ENCODE data around the gene NRG4.

DNA sequence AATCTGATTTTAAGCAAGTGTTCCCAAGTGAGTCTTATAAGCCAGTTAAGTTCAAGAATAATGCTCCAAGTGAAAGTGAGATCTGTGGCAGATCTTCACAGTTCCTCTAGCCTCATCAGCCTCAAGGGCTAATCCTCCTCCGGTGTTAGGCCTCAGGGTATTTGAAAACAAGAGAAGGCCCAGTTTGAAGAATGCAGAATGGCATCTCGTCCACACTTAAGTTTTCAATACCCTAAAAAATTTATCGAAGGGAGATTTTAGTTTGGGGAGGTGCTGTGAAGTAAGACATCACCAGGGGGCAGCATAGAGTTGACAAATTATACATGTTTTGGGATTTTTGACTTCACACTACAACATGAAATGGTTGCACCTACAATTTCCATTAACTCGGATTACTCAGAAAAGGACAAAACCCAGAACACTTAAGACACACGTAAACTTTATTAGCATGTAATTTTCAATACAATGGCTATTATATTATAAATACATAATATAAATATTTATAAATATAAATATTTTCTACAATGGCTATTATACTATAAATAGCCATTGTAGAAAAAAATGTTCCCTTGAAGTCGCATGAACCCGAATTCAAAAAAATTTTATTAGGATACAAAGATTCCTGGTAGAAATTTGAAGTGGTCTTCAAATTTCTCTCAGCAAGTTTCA, 45.2 kb upstream of the NRG4 start:
- TF ChIP-seq, protein P1, sequence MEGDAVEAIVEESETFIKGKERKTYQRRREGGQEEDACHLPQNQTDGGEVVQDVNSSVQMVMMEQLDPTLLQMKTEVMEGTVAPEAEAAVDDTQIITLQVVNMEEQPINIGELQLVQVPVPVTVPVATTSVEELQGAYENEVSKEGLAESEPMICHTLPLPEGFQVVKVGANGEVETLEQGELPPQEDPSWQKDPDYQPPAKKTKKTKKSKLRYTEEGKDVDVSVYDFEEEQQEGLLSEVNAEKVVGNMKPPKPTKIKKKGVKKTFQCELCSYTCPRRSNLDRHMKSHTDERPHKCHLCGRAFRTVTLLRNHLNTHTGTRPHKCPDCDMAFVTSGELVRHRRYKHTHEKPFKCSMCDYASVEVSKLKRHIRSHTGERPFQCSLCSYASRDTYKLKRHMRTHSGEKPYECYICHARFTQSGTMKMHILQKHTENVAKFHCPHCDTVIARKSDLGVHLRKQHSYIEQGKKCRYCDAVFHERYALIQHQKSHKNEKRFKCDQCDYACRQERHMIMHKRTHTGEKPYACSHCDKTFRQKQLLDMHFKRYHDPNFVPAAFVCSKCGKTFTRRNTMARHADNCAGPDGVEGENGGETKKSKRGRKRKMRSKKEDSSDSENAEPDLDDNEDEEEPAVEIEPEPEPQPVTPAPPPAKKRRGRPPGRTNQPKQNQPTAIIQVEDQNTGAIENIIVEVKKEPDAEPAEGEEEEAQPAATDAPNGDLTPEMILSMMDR (IDR thresholded peaks at IDR 0.05; ENCODE audit: low read depth, low read length, poor library complexity, severe bottlenecking): peak; percentile 71
- TF ChIP-seq EZH2phosphoT487 (IDR thresholded peaks at IDR 0.05; ENCODE audit: borderline replicate concordance, low read length): no peak
